GM21737 (cell line): ENCODE results near the gene TSC22D2.

ENCODE experiments used
- ATAC-seq: cut with Tn5 transposase; IDR thresholded peaks from one replicate; pipeline ENCODE4 v1.9.1; 2021; ENCODE audit warnings: mild to moderate bottlenecking, moderate library complexity; ENCODE audit not compliant: unreplicated experiment

Gene TSC22D2

GRCh38 chr3:150411106-150411460, 3.0 kb downstream of the TSC22D2 start:
- ATAC-seq: no peak

- no peak for ATAC-seq
Observed at GRCh38 chr3:150411546-150411945, 3.4 kb downstream of the TSC22D2 start.

- no peak for ATAC-seq
Observed at GRCh38 chr3:150411976-150412375, 3.9 kb downstream of the TSC22D2 start.

GRCh38 chr3:150412561-150413231, 4.6 kb downstream of the TSC22D2 start:
- ATAC-seq: no peak

GRCh38 chr3:150414258-150414657, 6.2 kb downstream of the TSC22D2 start:
- ATAC-seq: no peak

- no peak for ATAC-seq
Observed at GRCh38 chr3:150414959-150415358, 6.9 kb downstream of the TSC22D2 start.

- no peak for ATAC-seq
Observed at GRCh38 chr3:150419076-150419868, 11.2 kb downstream of the TSC22D2 start.

- ATAC-seq: no peak
Observed at GRCh38 chr3:150419959-150420358, 11.9 kb downstream of the TSC22D2 start.

GRCh38 chr3:150421256-150421655, 13.2 kb downstream of the TSC22D2 start:
- ATAC-seq: no peak

GRCh38 chr3:150421799-150422548, 13.9 kb downstream of the TSC22D2 start:
- ATAC-seq: no peak

- ATAC-seq: no peak
Observed at GRCh38 chr3:150422907-150423306, 14.8 kb downstream of the TSC22D2 start.

GRCh38 chr3:150423761-150424160, 15.7 kb downstream of the TSC22D2 start:
- ATAC-seq: no peak

GRCh38 chr3:150426292-150426691, 18.2 kb downstream of the TSC22D2 start:
- ATAC-seq: no peak

GRCh38 chr3:150428562-150428961, 20.5 kb downstream of the TSC22D2 start:
- no peak for ATAC-seq

- no peak for ATAC-seq
Observed at GRCh38 chr3:150429767-150430671, 21.9 kb downstream of the TSC22D2 start.

- ATAC-seq: no peak
Observed at GRCh38 chr3:150433347-150433746, 25.2 kb downstream of the TSC22D2 start.

- ATAC-seq: no peak
Observed at GRCh38 chr3:150434234-150434633, 26.1 kb downstream of the TSC22D2 start.

GRCh38 chr3:150436161-150436560, 28.1 kb downstream of the TSC22D2 start:
- ATAC-seq: no peak

GRCh38 chr3:150439657-150440056, 31.6 kb downstream of the TSC22D2 start:
- ATAC-seq: no peak

GRCh38 chr3:150443331-150443741, 35.2 kb downstream of the TSC22D2 start:
- ATAC-seq: no peak

- ATAC-seq: no peak
Observed at GRCh38 chr3:150444371-150444770, 36.3 kb downstream of the TSC22D2 start.
